ENCODE results near the gene BACE1.
"Not testable (repeated sequence)": the region's sequence is repeated elsewhere in the genome, so short reads cannot be mapped to it uniquely, and the experiment has no call there.

Gene BACE1

GRCh38 chr11:117327567-117328374, 11.7 kb upstream of the BACE1 start, which contains the start of gene CEP164:
TSS of gene CEP164 (plus strand) at chr11:117327854. CDS start at chr11:117338587, 10,733 bp downstream.
- FAIRE-seq, result peak; percentile 99
- peak; percentile 95 for DNase-seq (ENCODE audit: insufficient read length)
- peak; percentile 94 for TF ChIP-seq POLR2A (IDR thresholded peaks at IDR 0.05; ENCODE audit: low read depth, low read length)
- peak; percentile 83 for TF ChIP-seq POLR2AphosphoS5 (IDR thresholded peaks at IDR 0.05; ENCODE audit: low read depth, low read length)
- 0 out of 2 replicates have a peak, but pooled peaks have one; percentile 51 for TF ChIP-seq TAF1 (IDR thresholded peaks at IDR 0.05; ENCODE audit: borderline replicate concordance, low read depth, low read length)

DNA sequence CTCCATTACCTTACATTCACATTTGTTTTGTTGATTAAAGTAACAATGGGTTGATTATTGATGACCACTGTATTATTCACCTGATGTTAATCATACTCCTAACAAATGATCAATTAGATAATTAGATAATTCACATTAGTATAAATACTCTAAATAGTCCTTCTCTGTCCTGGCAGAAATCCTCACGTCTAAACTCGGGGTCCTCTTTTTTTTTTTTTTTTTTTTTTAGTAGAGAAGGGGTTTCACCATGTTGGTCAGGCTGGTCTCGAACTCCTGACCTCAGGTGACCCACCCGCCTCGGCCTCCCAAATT, 11.2 kb upstream of the BACE1 start:
- DNase-seq (ENCODE audit: insufficient read length), result not testable (repeated sequence)
- FAIRE-seq, result peak; percentile 54

DNA sequence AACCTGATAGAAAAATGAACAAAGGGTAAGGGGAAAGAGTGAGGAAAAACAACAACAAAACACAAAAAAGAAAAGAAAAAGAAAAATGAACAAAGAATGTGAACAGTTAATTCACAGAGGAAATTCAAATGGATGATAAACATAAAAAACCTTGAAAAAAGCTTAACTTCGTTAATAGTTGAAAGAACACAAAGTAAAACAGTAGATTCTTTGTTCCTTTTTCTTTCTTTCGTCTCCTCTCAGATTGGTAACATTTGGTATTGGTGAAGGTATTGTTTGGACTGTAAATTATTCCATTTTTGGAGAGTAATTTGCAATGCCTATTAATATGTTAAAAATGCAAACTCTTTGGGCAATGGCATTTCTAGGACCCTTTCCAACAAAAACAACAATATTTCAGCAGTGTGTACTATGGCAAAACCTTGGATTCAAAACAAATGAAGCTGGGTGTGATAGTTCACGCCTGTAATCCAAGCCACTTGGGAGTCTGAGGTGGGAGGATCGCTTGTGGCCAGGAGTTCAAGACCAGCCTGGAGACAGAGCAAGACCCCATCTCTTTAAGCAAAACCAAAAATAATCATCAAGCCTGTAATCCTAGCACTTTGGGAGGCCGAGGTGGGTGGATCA, 3.3 kb upstream of the BACE1 start:
- TF ChIP-seq TAF1 (IDR thresholded peaks at IDR 0.05; ENCODE audit: borderline replicate concordance, low read depth, low read length) (no peak), POLR2AphosphoS5 (IDR thresholded peaks at IDR 0.05; ENCODE audit: low read depth, low read length) (no peak), POLR2A (IDR thresholded peaks at IDR 0.05; ENCODE audit: low read depth, low read length) (no peak)
- no peak for DNase-seq (ENCODE audit: insufficient read length)
- no peak for FAIRE-seq

DNA sequence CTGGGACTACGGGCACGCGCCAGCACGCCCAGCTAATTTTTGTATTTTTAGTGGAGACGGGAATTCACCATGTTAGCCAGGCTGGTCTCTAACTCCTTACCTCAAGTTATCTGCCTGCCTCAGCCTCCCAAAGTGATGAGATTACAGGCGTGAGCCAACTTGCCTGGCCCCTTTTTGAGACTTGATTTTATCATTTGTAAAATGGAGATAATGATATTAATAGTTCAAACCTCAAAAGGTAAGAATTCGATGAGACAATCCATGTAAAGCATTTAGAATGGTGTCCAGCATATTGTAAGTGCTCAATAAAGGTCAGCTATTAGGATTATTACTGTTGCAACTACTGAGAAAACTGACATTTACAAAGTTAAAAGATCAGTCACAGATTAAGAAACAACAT, 2.7 kb upstream of the BACE1 start:
- FAIRE-seq (no peak), DNase-seq (ENCODE audit: insufficient read length) (no peak)
- TF ChIP-seq TAF1 (IDR thresholded peaks at IDR 0.05; ENCODE audit: borderline replicate concordance, low read depth, low read length) (no peak), POLR2AphosphoS5 (IDR thresholded peaks at IDR 0.05; ENCODE audit: low read depth, low read length) (no peak), POLR2A (IDR thresholded peaks at IDR 0.05; ENCODE audit: low read depth, low read length) (no peak)

- DNase-seq (ENCODE audit: insufficient read length) (no peak), FAIRE-seq (no peak)
- TF ChIP-seq POLR2AphosphoS5 (IDR thresholded peaks at IDR 0.05; ENCODE audit: low read depth, low read length) (no peak), POLR2A (IDR thresholded peaks at IDR 0.05; ENCODE audit: low read depth, low read length) (no peak), TAF1 (IDR thresholded peaks at IDR 0.05; ENCODE audit: borderline replicate concordance, low read depth, low read length) (no peak)
Observed at GRCh38 chr11:117315285-117316196, 515 bp downstream of the BACE1 start.

DNA sequence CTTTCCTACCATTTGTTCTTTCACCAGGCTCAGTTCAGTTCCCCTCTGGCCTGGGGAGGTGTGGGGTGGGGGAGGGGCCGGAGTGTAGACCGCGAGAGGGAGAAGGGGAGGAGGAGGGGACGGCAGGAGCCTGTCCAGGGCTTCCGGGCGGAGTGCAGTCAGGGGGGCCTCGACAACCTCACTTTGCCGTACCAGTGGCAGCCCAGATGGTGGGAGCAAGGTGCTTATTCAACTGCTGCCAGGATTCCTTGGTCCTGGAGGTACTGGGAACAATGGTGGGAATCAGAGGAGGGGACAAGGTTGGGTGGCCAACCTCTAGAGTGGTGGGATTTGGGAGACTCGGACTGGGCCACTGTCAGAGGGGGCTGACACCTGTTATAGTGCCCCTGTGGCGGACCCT, 1.2 kb downstream of the BACE1 start:
- DNase-seq (ENCODE audit: insufficient read length), result no peak
- no peak for FAIRE-seq
- TF ChIP-seq POLR2A (IDR thresholded peaks at IDR 0.05; ENCODE audit: low read depth, low read length), result no peak
- TF ChIP-seq TAF1 (IDR thresholded peaks at IDR 0.05; ENCODE audit: borderline replicate concordance, low read depth, low read length), result no peak
- TF ChIP-seq POLR2AphosphoS5 (IDR thresholded peaks at IDR 0.05; ENCODE audit: low read depth, low read length), result no peak

GRCh38 chr11:117313828-117314768, 2.0 kb downstream of the BACE1 start:
- TF ChIP-seq TAF1 (IDR thresholded peaks at IDR 0.05; ENCODE audit: borderline replicate concordance, low read depth, low read length) (no peak), POLR2AphosphoS5 (IDR thresholded peaks at IDR 0.05; ENCODE audit: low read depth, low read length) (no peak), POLR2A (IDR thresholded peaks at IDR 0.05; ENCODE audit: low read depth, low read length) (no peak)
- no peak for DNase-seq (ENCODE audit: insufficient read length)
- no peak for FAIRE-seq

- TF ChIP-seq POLR2A (IDR thresholded peaks at IDR 0.05; ENCODE audit: low read depth, low read length), result no peak
- no peak for TF ChIP-seq TAF1 (IDR thresholded peaks at IDR 0.05; ENCODE audit: borderline replicate concordance, low read depth, low read length)
- no peak for TF ChIP-seq POLR2AphosphoS5 (IDR thresholded peaks at IDR 0.05; ENCODE audit: low read depth, low read length)
- FAIRE-seq (no peak), DNase-seq (ENCODE audit: insufficient read length) (no peak)
Observed at GRCh38 chr11:117313091-117313490, 3.0 kb downstream of the BACE1 start.

- DNase-seq (ENCODE audit: insufficient read length) (no peak), FAIRE-seq (no peak)
- TF ChIP-seq POLR2A (IDR thresholded peaks at IDR 0.05; ENCODE audit: low read depth, low read length), result no peak
- no peak for TF ChIP-seq POLR2AphosphoS5 (IDR thresholded peaks at IDR 0.05; ENCODE audit: low read depth, low read length)
- TF ChIP-seq TAF1 (IDR thresholded peaks at IDR 0.05; ENCODE audit: borderline replicate concordance, low read depth, low read length), result no peak
Observed at GRCh38 chr11:117309310-117309709, 6.7 kb downstream of the BACE1 start.

DNA sequence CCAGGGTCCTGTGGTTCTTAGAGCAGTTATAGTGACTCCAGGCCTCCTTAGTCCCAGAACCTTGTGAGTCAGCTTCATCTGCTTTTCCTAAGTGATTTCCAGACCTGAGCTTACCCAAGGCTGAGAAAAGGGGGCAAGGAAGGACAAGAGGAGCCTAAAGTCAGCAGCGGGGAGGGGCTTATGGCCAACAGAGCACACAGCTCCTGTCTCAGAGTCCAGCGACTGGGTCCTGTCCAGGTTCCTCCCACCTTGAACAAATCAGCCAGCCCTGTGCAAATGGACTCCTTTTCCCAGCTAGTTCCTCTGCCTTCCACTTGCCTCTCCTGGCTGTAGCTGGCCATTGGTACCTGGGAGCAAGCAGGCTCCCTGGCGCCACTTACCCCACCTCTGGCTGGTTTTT, 10.9 kb downstream of the BACE1 start:
- no peak for FAIRE-seq
- TF ChIP-seq TAF1 (IDR thresholded peaks at IDR 0.05; ENCODE audit: borderline replicate concordance, low read depth, low read length) (no peak), POLR2AphosphoS5 (IDR thresholded peaks at IDR 0.05; ENCODE audit: low read depth, low read length) (no peak), POLR2A (IDR thresholded peaks at IDR 0.05; ENCODE audit: low read depth, low read length) (no peak)
- no peak for DNase-seq (ENCODE audit: insufficient read length)

Measured in GM12892 (cell line).